Duodenal mucosa (tissue), 2 donors: ENCODE measurements around the gene TRDN.

Experiments used
- H3K27ac ChIP-seq: one replicate; pipeline ENCODE4 v1.7.0; 2013; ENCODE audit warnings: low read depth, low read length
- H3K27me3 ChIP-seq, 2 donors: one replicate each; pipeline ENCODE4 v1.7.0; 2013; ENCODE audit warnings: low read length in 2 of 2, control low read depth in 1 of 2; ENCODE audit not compliant: insufficient read depth in 2 of 2, control insufficient read depth in 1 of 2
- H3K36me3 ChIP-seq, 2 donors: one replicate each; pipeline ENCODE4 v1.7.0; 2013; ENCODE audit warnings: low read length in 2 of 2, control low read depth in 1 of 2; ENCODE audit not compliant: insufficient read depth in 2 of 2, control insufficient read depth in 1 of 2
- H3K4me1 ChIP-seq, 2 donors: one replicate each; pipeline ENCODE4 v1.7.0; 2013; ENCODE audit warnings: low read length in 2 of 2, control low read depth in 1 of 2; ENCODE audit not compliant: insufficient read depth in 2 of 2, control insufficient read depth in 1 of 2
- H3K4me3 ChIP-seq, 2 donors: one replicate each; pipeline ENCODE4 v1.7.0; 2013; ENCODE audit warnings: low read length in 2 of 2, low read depth in 1 of 2
- H3K9ac ChIP-seq, 2 donors: one replicate each; pipeline ENCODE4 v1.7.0; 2013; ENCODE audit warnings: low read length in 2 of 2, low read depth in 1 of 2
- H3K9me3 ChIP-seq, 2 donors: one replicate each; pipeline ENCODE4 v1.7.0; 2013; ENCODE audit warnings: low read length in 2 of 2, control low read depth in 1 of 2; ENCODE audit not compliant: control insufficient read depth in 1 of 2

Gene TRDN, protein sequence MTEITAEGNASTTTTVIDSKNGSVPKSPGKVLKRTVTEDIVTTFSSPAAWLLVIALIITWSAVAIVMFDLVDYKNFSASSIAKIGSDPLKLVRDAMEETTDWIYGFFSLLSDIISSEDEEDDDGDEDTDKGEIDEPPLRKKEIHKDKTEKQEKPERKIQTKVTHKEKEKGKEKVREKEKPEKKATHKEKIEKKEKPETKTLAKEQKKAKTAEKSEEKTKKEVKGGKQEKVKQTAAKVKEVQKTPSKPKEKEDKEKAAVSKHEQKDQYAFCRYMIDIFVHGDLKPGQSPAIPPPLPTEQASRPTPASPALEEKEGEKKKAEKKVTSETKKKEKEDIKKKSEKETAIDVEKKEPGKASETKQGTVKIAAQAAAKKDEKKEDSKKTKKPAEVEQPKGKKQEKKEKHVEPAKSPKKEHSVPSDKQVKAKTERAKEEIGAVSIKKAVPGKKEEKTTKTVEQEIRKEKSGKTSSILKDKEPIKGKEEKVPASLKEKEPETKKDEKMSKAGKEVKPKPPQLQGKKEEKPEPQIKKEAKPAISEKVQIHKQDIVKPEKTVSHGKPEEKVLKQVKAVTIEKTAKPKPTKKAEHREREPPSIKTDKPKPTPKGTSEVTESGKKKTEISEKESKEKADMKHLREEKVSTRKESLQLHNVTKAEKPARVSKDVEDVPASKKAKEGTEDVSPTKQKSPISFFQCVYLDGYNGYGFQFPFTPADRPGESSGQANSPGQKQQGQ

DNA sequence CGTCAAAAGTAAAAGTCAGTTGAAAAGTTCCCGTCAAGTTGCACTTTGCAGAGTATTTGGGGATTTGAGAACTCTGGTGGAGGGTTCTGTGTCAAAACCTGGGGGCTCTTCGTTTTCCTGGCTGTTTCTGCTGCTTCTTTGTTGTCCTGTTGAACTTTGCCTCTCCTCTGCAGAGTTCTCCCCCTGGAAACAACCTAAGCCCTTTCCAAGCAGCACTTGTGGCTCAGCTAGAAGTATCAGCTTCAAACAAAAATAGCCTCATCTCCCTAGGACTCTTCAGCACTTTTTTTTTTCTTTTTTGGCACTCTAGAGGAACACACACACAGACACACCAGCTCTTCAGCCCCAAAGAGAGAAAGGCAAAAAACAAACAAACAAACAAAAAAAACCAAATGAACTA is at the start of gene TRDN:
Gene TRDN (minus strand): TSS at position 169 of the 400 bp plus-strand sequence. CDS start 175 bp downstream, outside the sequence.
- Histone ChIP-seq H3K9ac (no peak within 1 kb of the TSS), H3K4me1 (no peaks in the 10 kb centered on the region), H3K36me3 (no peaks in the 10 kb centered on the region), H3K9me3 (no peaks in the 10 kb centered on the region), H3K4me3 (no peak within 1 kb of the TSS), H3K27ac (no peak within 1 kb of the TSS), H3K27me3 (no peaks in the 10 kb centered on the region)

DNA sequence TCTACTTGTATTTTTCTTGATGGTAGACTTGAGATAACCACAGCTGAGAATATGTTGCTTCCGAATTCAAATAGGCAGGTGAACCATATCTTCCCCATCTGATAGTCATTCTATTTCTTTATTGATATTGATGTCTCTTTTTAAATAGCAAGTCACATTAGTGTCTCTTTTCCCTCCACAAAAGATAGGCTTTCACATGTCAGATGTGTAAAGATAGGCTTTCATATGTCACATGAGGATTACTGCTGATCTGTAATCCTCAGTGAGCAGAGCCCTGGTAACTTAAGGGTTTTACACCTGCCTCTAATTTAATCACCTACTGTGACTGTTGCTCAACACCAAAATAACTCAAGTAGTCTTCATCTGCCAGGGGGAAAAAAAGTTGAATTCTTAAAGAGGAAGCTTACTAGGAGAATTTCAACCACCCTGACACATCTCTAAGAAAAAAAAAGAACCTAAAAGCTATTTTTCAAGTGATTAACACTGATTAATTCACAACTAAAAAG is 45.3 kb upstream of the TRDN start:
- Histone ChIP-seq H3K4me1 (no peaks in the 10 kb centered on the region), H3K4me3 (no peak overlapping the region), H3K27ac (no peak overlapping the region), H3K27me3 (no peaks in the 10 kb centered on the region), H3K36me3 (no peaks in the 10 kb centered on the region), H3K9ac (no peak overlapping the region), H3K9me3 (no peaks in the 10 kb centered on the region)

DNA sequence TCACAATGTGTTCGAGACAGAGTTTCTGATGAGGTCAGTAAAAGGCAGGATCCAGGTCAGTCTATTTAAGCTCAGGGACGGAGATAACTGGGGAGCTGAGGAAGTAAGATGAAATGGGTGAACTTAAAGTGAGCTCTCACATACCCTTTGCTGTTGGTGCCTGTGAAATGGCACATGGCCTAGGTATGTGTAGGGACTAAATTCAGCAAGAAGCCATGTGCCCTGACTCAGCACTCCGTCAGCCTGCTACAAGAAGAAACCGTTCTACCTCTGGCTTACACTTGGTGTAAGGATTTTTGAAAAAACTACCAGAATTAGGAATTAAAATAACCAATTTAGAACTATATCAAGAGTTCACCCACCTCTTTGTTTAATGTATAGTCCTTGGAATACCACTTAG is 41.1 kb upstream of the TRDN start:
- H3K4me1 ChIP-seq = no peaks in the 10 kb centered on the region
- no peak overlapping the region for H3K4me3 ChIP-seq
- H3K27me3 ChIP-seq = no peaks in the 10 kb centered on the region
- H3K9ac ChIP-seq = no peak overlapping the region
- H3K9me3 ChIP-seq = peaks cover 0 to 4% of the 10 kb centered on the region in 2 donors
- H3K36me3 ChIP-seq = no peaks in the 10 kb centered on the region
- no peak overlapping the region for H3K27ac ChIP-seq

DNA sequence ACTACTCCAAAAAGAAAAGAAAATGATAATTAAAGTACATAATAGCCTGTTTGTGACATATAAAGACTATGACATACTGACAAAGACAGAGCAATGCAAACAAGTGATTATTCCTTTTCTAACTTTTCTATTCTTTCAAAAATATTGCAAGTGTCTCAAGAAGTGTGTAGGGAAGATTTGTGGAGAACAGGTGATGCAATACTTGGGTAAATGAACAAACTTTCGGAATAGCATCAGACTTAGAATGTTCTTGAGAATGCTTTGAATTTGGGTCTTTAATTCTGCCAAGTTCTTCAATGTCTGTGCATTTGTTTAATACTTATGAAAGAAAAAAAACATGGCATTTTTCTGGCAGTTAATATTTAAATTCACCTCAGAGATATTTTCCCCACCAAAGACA is 40.0 kb upstream of the TRDN start:
- no peaks in the 10 kb centered on the region for H3K4me1 ChIP-seq

DNA sequence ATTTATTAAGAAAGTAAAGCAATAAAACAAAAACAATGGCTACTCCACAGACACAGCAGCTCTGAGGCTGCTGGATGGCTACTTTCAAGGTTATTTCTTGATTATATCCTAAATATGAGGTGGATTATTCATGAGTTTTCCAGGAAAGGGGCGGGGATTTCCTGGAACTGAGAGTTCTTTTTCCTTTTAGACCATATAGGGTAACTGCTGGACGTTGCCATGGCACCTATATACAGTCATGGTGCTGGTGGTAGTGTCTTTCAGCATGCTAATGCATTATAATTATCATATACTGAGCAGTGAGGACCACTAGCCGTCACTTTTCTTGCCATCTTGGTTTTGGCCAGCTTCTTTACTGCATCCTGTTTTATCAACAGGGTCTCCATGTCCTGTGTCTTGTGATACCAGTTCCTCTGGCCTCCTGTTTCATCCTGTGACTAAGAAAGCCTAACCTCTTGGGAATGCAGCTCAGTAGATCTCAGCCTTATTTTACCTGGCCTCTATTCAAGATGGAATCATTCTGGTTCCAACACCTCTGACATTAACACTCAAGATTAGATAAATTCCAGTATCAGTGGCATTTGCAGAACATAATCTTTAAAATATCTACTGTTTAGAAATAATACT is 32.3 kb upstream of the TRDN start:
- Histone ChIP-seq H3K9ac (no peak overlapping the region), H3K27ac (no peak overlapping the region), H3K4me3 (no peak overlapping the region), H3K4me1 (no peaks in the 10 kb centered on the region), H3K36me3 (no peaks in the 10 kb centered on the region), H3K9me3 (no peaks in the 10 kb centered on the region), H3K27me3 (no peaks in the 10 kb centered on the region)

More for the DNA sequence above, 40.0 kb upstream of the TRDN start:
- H3K4me3 ChIP-seq = no peak overlapping the region
- no peaks in the 10 kb centered on the region for H3K36me3 ChIP-seq
- H3K27ac ChIP-seq = no peak overlapping the region
- no peak overlapping the region for H3K9ac ChIP-seq
- H3K9me3 ChIP-seq = peaks cover 0 to 4% of the 10 kb centered on the region in 2 donors
- H3K27me3 ChIP-seq = no peaks in the 10 kb centered on the region

DNA sequence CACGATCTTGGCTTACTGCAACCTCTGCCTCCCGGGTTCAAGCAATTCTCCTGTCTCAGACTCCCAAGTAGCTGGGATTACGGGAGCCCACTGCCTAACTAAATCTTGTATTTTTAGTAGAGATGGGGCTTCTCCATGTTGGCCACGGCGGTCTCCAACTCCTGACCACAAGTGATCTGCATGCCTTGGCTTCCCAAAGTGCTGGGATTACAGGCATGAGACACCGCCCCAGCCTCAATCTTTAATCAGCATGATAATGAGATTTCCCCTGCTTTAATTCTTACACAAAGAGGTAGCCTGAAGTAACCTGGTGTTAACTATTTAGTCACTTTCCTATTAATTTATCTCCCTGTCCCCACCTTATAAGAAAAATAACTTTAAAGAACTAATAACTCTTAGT is 31.3 kb upstream of the TRDN start:
- H3K4me1 ChIP-seq = no peaks in the 10 kb centered on the region
- H3K9ac ChIP-seq = no peak overlapping the region
- H3K4me3 ChIP-seq = no peak overlapping the region
- H3K27ac ChIP-seq = no peak overlapping the region
- no peaks in the 10 kb centered on the region for H3K27me3 ChIP-seq
- no peaks in the 10 kb centered on the region for H3K36me3 ChIP-seq
- no peaks in the 10 kb centered on the region for H3K9me3 ChIP-seq

- Histone ChIP-seq H3K27me3 (no peaks in the 10 kb centered on the region), H3K36me3 (no peaks in the 10 kb centered on the region), H3K27ac (no peak overlapping the region), H3K4me3 (no peak overlapping the region), H3K9ac (no peak overlapping the region), H3K9me3 (no peaks in the 10 kb centered on the region), H3K4me1 (no peaks in the 10 kb centered on the region)
Measured at GRCh38 chr6:123663436-123663835, 26.7 kb upstream of the TRDN start.

DNA sequence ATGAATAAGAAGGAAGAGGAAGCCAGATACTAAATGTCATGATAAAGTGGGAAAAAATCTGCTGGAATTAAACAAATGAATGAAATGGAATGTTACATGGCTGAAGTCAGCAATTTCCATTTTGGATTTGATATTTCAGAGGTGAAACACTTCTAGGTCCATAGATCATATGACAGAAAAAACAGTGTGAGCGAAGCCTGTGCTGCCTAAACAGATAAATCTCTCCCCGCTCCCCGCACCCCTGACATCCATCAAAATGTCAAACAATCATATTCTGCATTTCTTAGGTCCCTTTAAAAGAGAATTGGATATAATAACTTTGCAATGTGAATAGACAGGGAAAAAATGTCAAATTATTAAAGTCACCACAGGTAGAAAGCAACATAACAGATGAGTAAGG is 26.0 kb upstream of the TRDN start:
- Histone ChIP-seq H3K9ac (no peak overlapping the region), H3K27me3 (no peaks in the 10 kb centered on the region), H3K4me1 (no peaks in the 10 kb centered on the region), H3K9me3 (no peaks in the 10 kb centered on the region), H3K4me3 (no peak overlapping the region), H3K27ac (no peak overlapping the region), H3K36me3 (no peaks in the 10 kb centered on the region)

DNA sequence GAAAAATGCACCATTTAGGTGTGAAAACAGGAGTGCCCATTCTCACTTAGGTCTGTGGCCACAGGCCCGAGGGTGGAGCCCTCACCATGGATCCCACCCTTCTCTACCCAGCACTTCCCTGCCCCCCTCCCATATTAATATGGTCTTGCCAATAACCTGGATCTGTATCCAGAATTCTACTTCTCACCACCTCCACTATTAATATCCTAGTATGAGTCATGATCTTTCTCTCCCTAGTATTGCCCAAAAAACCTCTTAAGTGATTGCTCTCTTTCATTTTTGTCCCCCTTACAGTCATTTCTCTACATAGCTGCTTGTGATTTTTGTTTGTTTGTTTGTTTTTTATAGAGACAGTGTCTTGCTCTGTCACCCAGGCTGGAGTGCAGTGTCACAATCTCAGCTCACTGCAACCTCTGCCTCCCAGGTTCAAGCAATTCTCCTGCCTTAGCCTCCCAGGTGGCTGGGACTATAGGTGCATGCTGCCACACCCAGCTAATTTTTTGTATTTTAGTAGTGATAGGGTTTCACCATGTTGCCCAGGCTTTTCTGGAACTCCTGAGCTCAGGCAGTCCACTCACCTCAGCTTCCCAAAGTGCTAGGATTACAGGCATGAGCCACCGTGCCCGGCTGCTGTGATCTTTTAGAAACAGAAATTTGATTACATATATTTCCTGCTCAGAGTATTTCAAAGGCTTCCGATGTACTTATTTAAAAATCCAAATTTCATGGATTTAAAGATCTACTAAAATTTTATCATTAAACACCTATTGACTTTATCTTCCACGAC is 24.5 kb upstream of the TRDN start:
- no peak overlapping the region for H3K27ac ChIP-seq
- H3K9me3 ChIP-seq = no peaks in the 10 kb centered on the region
- no peak overlapping the region for H3K4me3 ChIP-seq
- H3K36me3 ChIP-seq = no peaks in the 10 kb centered on the region
- no peaks in the 10 kb centered on the region for H3K27me3 ChIP-seq
- no peaks in the 10 kb centered on the region for H3K4me1 ChIP-seq
- no peak overlapping the region for H3K9ac ChIP-seq
